Measurements from ENCODE around the gene ACSF2. TPM values are rescaled to one million over a fixed set of nuclear protein-coding genes. Genes with fewer than 3 reads are reported as not detected.
A peak's percentile ranks its signal among the peaks of the same experiment; 100 is the strongest.

ACSF2 gene
- total and polyA plus RNA-seq, 2 of the 13 experiments (the other 11 are each of a cell fraction or from before 2014, with no cell fraction given): 87.3 to 109 TPM

DNA sequence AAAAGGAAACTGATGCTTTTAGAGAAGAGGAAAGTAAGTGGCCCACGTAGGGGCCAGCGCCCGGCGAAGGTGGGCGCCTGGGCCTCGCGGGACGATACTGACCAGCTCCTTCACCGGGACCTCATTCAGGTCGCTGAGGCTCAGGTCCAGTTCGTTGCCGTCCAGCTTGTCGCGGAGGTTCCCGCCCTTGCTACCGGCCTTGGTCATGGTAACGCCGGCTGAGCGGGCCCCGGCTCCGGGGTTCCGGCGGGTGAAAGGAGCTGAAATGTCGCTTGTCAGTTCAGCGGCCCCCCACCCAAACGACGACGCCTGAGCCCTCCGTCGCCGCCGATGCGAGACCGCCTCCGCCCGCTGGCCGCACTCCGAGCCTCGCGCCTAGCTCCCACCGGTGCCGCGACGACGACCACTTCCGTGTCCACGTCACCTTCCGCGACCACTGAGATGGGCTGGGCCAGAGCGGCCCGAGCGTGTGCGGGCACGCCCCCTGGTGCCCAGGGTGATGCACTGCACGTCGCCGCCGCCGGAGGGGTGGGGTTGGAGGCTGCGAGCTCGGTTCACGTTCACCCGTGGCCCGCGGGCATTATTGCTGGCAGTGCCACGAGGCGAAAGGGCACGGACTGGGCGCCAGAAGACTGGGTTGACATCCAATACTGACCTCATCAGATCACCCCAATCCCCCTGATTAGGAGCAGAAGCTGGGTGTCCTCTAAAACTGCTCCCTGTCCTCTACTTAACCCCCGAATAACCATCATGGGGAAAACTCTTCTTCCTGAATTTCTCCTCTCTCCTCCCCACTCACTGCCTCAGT is 28.7 kb upstream of the ACSF2 start, which contains the start of gene LRRC59 (continued):
- TF ChIP-seq, protein P1, sequence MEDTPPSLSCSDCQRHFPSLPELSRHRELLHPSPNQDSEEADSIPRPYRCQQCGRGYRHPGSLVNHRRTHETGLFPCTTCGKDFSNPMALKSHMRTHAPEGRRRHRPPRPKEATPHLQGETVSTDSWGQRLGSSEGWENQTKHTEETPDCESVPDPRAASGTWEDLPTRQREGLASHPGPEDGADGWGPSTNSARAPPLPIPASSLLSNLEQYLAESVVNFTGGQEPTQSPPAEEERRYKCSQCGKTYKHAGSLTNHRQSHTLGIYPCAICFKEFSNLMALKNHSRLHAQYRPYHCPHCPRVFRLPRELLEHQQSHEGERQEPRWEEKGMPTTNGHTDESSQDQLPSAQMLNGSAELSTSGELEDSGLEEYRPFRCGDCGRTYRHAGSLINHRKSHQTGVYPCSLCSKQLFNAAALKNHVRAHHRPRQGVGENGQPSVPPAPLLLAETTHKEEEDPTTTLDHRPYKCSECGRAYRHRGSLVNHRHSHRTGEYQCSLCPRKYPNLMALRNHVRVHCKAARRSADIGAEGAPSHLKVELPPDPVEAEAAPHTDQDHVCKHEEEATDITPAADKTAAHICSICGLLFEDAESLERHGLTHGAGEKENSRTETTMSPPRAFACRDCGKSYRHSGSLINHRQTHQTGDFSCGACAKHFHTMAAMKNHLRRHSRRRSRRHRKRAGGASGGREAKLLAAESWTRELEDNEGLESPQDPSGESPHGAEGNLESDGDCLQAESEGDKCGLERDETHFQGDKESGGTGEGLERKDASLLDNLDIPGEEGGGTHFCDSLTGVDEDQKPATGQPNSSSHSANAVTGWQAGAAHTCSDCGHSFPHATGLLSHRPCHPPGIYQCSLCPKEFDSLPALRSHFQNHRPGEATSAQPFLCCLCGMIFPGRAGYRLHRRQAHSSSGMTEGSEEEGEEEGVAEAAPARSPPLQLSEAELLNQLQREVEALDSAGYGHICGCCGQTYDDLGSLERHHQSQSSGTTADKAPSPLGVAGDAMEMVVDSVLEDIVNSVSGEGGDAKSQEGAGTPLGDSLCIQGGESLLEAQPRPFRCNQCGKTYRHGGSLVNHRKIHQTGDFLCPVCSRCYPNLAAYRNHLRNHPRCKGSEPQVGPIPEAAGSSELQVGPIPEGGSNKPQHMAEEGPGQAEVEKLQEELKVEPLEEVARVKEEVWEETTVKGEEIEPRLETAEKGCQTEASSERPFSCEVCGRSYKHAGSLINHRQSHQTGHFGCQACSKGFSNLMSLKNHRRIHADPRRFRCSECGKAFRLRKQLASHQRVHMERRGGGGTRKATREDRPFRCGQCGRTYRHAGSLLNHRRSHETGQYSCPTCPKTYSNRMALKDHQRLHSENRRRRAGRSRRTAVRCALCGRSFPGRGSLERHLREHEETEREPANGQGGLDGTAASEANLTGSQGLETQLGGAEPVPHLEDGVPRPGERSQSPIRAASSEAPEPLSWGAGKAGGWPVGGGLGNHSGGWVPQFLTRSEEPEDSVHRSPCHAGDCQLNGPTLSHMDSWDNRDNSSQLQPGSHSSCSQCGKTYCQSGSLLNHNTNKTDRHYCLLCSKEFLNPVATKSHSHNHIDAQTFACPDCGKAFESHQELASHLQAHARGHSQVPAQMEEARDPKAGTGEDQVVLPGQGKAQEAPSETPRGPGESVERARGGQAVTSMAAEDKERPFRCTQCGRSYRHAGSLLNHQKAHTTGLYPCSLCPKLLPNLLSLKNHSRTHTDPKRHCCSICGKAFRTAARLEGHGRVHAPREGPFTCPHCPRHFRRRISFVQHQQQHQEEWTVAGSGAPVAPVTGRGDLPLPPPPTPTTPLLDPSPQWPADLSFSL (CRISPR knock-in tag; IDR thresholded peaks at IDR 0.05): peak; percentile 43; the same call in 1 of the 2 replicates
- peak in 1 of 2 experiments; percentile 26; a peak in 1 of 4 replicates for TF ChIP-seq NR2F1 (CRISPR knock-in tag; IDR thresholded peaks at IDR 0.05)
- TF ChIP-seq ZNF775 (CRISPR knock-in tag; IDR thresholded peaks at IDR 0.05; ENCODE audit: borderline replicate concordance): peak; percentile 26; the same call in 1 of the 2 replicates
- no peak for TF ChIP-seq SCMH1 (CRISPR knock-in tag; IDR thresholded peaks at IDR 0.05; ENCODE audit: borderline replicate concordance)
- no peak for TF ChIP-seq NR3C1 (CRISPR knock-in tag; IDR thresholded peaks at IDR 0.05)
- no peak for TF ChIP-seq ZNF207 (IDR thresholded peaks at IDR 0.05; ENCODE audit: borderline replicate concordance)
- peak; percentile 87; the same call in 1 of the 2 replicates for TF ChIP-seq ZBTB42 (CRISPR knock-in tag; IDR thresholded peaks at IDR 0.05)
- TF ChIP-seq FOXA1 (IDR thresholded peaks at IDR 0.05): no peak
- TF ChIP-seq FOXA1 (CRISPR knock-in tag; IDR thresholded peaks at IDR 0.05): peak; percentile 88
- TF ChIP-seq, protein P2, sequence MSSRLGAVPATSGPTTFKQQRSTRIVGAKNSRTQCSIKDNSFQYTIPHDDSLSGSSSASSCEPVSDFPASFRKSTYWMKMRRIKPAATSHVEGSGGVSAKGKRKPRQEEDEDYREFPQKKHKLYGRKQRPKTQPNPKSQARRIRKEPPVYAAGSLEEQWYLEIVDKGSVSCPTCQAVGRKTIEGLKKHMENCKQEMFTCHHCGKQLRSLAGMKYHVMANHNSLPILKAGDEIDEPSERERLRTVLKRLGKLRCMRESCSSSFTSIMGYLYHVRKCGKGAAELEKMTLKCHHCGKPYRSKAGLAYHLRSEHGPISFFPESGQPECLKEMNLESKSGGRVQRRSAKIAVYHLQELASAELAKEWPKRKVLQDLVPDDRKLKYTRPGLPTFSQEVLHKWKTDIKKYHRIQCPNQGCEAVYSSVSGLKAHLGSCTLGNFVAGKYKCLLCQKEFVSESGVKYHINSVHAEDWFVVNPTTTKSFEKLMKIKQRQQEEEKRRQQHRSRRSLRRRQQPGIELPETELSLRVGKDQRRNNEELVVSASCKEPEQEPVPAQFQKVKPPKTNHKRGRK (CRISPR knock-in tag; IDR thresholded peaks at IDR 0.05): peak; percentile 55
- peak; percentile 75 for TF ChIP-seq KLF15 (CRISPR knock-in tag; IDR thresholded peaks at IDR 0.05; ENCODE audit: borderline replicate concordance)
- TF ChIP-seq HCFC1 (IDR thresholded peaks at IDR 0.05; ENCODE audit: low read depth, low read length): peak; percentile 76
- TF ChIP-seq TARDBP (CRISPR knock-in tag; IDR thresholded peaks at IDR 0.05): peak; percentile 100
- peak; percentile 65; the same call in 1 of the 2 replicates for TF ChIP-seq PHF21A (CRISPR knock-in tag; IDR thresholded peaks at IDR 0.05)
- TF ChIP-seq CEBPB (IDR thresholded peaks at IDR 0.05; ENCODE audit: borderline replicate concordance, low read depth, low read length): no peak
- TF ChIP-seq, protein P3, sequence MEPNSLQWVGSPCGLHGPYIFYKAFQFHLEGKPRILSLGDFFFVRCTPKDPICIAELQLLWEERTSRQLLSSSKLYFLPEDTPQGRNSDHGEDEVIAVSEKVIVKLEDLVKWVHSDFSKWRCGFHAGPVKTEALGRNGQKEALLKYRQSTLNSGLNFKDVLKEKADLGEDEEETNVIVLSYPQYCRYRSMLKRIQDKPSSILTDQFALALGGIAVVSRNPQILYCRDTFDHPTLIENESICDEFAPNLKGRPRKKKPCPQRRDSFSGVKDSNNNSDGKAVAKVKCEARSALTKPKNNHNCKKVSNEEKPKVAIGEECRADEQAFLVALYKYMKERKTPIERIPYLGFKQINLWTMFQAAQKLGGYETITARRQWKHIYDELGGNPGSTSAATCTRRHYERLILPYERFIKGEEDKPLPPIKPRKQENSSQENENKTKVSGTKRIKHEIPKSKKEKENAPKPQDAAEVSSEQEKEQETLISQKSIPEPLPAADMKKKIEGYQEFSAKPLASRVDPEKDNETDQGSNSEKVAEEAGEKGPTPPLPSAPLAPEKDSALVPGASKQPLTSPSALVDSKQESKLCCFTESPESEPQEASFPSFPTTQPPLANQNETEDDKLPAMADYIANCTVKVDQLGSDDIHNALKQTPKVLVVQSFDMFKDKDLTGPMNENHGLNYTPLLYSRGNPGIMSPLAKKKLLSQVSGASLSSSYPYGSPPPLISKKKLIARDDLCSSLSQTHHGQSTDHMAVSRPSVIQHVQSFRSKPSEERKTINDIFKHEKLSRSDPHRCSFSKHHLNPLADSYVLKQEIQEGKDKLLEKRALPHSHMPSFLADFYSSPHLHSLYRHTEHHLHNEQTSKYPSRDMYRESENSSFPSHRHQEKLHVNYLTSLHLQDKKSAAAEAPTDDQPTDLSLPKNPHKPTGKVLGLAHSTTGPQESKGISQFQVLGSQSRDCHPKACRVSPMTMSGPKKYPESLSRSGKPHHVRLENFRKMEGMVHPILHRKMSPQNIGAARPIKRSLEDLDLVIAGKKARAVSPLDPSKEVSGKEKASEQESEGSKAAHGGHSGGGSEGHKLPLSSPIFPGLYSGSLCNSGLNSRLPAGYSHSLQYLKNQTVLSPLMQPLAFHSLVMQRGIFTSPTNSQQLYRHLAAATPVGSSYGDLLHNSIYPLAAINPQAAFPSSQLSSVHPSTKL (CRISPR knock-in tag; IDR thresholded peaks at IDR 0.05): peak; percentile 93

Measured in HepG2 (cell line).